Testis (tissue), 2 donors: Measurements from ENCODE around the gene ITGB1.
"Not testable (repeated sequence)": the region's sequence is repeated elsewhere in the genome, so short reads cannot be mapped to it uniquely, and the experiment has no call there.

ENCODE experiments used
- POLR2A ChIP-seq: fragments of 450-650 bp; IDR thresholded peaks from one replicate; pipeline ENCODE4 v1.6.1; 2017; ENCODE audit warnings: antibody characterized with exemption, mild to moderate bottlenecking, moderate library complexity
- TF ChIP-seq, protein P1 (sequence below), 3 experiments: fragments of 450-650 bp in 2 of 3; fragments of 200-600 bp in 1 of 3; sonication (generic) in 1 of 3; IDR thresholded peaks; one replicate each; pipeline ENCODE4 v1.5.1; 2016 to 2019; ENCODE audit warnings: antibody characterized with exemption in 3 of 3, mild to moderate bottlenecking in 2 of 3, moderate library complexity in 1 of 3

DNA sequence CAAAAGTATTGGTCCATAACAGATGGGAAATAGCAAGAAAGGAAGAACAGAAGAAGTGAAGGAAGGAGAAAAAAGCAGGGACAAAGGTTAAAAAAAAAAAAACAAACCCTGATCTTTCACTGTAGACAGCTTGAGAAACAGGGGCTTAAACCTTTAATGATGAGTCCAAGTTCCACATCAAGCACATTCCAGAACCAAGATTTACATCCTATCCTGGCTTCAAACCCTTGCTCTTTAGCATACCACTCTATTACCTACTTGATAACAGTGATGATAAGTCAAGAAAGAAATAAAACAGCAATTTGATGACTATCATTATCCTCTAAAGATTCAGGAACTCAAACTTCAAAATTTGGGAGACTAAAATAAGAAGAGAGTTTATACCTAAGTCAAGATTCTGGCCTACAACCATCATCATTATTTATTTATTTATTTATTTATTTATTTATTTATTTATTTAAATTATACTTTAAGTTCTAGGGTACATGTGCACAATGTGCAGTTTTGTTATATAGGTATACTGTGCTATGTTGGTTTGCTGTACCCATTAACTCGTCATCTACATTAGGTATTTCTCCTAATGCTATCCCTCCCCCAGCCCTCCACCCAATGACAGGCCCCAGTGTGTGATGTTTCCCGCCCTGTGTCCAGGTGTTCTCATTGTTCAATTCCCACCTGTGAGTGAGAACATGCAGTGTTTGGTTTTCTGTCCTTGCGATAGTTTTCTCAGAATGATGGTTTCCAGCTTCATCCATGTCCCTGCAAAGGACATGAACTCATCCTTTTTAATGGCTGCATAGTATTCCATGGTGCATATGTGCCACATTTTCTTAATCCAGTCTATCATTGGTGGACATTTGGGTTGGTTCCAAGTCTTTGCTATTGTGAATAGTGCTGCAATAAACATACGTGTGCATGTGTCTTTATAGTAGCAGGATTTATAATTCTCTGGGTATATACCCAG is 20.1 kb upstream of the ITGB1 start:
- TF ChIP-seq POLR2A, result not testable (repeated sequence)
- TF ChIP-seq, protein P1, sequence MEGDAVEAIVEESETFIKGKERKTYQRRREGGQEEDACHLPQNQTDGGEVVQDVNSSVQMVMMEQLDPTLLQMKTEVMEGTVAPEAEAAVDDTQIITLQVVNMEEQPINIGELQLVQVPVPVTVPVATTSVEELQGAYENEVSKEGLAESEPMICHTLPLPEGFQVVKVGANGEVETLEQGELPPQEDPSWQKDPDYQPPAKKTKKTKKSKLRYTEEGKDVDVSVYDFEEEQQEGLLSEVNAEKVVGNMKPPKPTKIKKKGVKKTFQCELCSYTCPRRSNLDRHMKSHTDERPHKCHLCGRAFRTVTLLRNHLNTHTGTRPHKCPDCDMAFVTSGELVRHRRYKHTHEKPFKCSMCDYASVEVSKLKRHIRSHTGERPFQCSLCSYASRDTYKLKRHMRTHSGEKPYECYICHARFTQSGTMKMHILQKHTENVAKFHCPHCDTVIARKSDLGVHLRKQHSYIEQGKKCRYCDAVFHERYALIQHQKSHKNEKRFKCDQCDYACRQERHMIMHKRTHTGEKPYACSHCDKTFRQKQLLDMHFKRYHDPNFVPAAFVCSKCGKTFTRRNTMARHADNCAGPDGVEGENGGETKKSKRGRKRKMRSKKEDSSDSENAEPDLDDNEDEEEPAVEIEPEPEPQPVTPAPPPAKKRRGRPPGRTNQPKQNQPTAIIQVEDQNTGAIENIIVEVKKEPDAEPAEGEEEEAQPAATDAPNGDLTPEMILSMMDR (IDR thresholded peaks at IDR 0.05), result not testable (repeated sequence)
